ENCODE measurements around the gene SHOC2. TPM values are rescaled to one million over a fixed set of nuclear protein-coding genes. Genes with fewer than 3 reads are reported as not detected.

The SHOC2 gene
- total and polyA plus RNA-seq, 2 of the 4 experiments (the other 2 are of a cell fraction): 13.4 to 47.5 TPM

- no peak overlapping the region for H2AK5ac ChIP-seq (ENCODE audit: low read depth, low read length)
- H3K36me3 ChIP-seq (ENCODE audit: control insufficient read depth, insufficient read depth, low read length): no peaks in the 10 kb centered on the region
- DNase-seq: no peak
- no peak overlapping the region for H3K27ac ChIP-seq (ENCODE audit: insufficient read depth, low read length)
- no peaks in the 10 kb centered on the region for H3K9me3 ChIP-seq (ENCODE audit: control insufficient read depth, insufficient read depth, low read length)
- H3K14ac ChIP-seq (replicated peaks; ENCODE audit: low read depth, low read length): no peak overlapping the region
- dilution Hi-C loops (cut with HindIII; ENCODE audit: low sequenced_read_pairs, unreplicated experiment) (no loop called here), in situ Hi-C loops (cut with MboI; ENCODE audit: low sequenced_read_pairs) (no loop called here), intact Hi-C loops (cut with micrococcal nuclease) (no loop called here)
- no peaks in the 10 kb centered on the region for H3K27me3 ChIP-seq (ENCODE audit: control insufficient read depth, insufficient read depth, low read length)
- no peak overlapping the region for H4K91ac ChIP-seq (ENCODE audit: insufficient read depth, low read depth, low read length)
- H3K23ac ChIP-seq (ENCODE audit: low read depth, low read length): no peak overlapping the region
- H3K4me1 ChIP-seq (ENCODE audit: control insufficient read depth, insufficient read depth, low read length): no peaks in the 10 kb centered on the region
- H3K4me3 ChIP-seq (ENCODE audit: insufficient read depth, low read depth, low read length): no peak overlapping the region
- no peak overlapping the region for H4K8ac ChIP-seq (ENCODE audit: low read depth in 2 of 2, low read length in 2 of 2)
- H3K4ac ChIP-seq (ENCODE audit: low read depth, low read length): no peak overlapping the region
- H2BK5ac ChIP-seq (ENCODE audit: low read depth, low read length, poor library complexity, severe bottlenecking): no peak overlapping the region
- no peak for TF ChIP-seq MXI1 (IDR thresholded peaks at IDR 0.05; ENCODE audit: borderline replicate concordance, low read depth, low read length)
- H3K4me2 ChIP-seq (ENCODE audit: low read depth, low read length): no peak overlapping the region
- no peak overlapping the region for H2BK15ac ChIP-seq (ENCODE audit: low read depth, low read length)
- no peak overlapping the region for H3K9ac ChIP-seq (ENCODE audit: low read depth, low read length)
- POLR2A ChIA-PET (ENCODE audit: unreplicated experiment): no interaction called here
- no peak overlapping the region for H3K18ac ChIP-seq (ENCODE audit: low read depth, low read length)
- H4K20me1 ChIP-seq (ENCODE audit: insufficient read depth, low read length): no peaks in the 10 kb centered on the region
- no CpG with 5 or more reads among the region's 1 CpG for WGBS, 2 experiments (ENCODE audit: extremely low coverage in 2 of 2, insufficient read length in 1 of 2)
- H2BK20ac ChIP-seq (ENCODE audit: low read depth, low read length): no peak overlapping the region
- ATAC-seq (ENCODE audit: low read depth): no peak
- H3K56ac ChIP-seq (ENCODE audit: extremely low read depth, insufficient read depth, low read length): no peak overlapping the region
- CTCF ChIA-PET: no interaction called here
- BruUV-seq (replicated peaks): no TSS peak
- H2AFZ ChIP-seq (replicated peaks; ENCODE audit: low read length, poor library complexity): no peak overlapping the region
- no peaks in the 10 kb centered on the region for H3K9me1 ChIP-seq (ENCODE audit: insufficient read depth, low read length)
- H2AK9ac ChIP-seq (replicated peaks; ENCODE audit: low read depth, low read length, poor library complexity): no peak overlapping the region
- no peaks in the 10 kb centered on the region for H3K79me1 ChIP-seq (ENCODE audit: low read depth in 1 of 2, low read length in 2 of 2)
- no peak overlapping the region for H4K5ac ChIP-seq (ENCODE audit: low read depth, low read length)
- H2BK120ac ChIP-seq (ENCODE audit: low read depth, low read length): no peak overlapping the region
Observed at GRCh38 chr10:111057006-111057405, 137.6 kb downstream of the SHOC2 start.

Small RNA genes within 50 kb of the gene (microRNA-seq; reads per million reads assigned to microRNA genes)
- 6.9 to 18.6 reads per million in 2 experiments for gene MIR548E (ENCODE audit: insufficient read depth in 1 of 2, insufficient read length in 1 of 2, unreplicated experiment in 1 of 2)

Small RNA genes within 50 kb of the gene (small RNA-seq; reads per million reads assigned to genes)
- gene MIR548E: 0 to 5.6 (median 0) reads per million in 5 experiments

Other genes starting within 250 kb of the SHOC2 start
- gene PDCD4, start 47.7 kb upstream of the SHOC2 start, total RNA-seq (2012; rRNA removed): 10.9 and 46.9 TPM in 2 replicates
- 42.7 and 49.7 TPM in 2 replicates for gene PDCD4, start 47.7 kb upstream of the SHOC2 start, polyA plus RNA-seq (2012; rRNA removed)
- 17.4 and 21.7 TPM in 2 replicates for gene BBIP1, start 424 bp upstream of the SHOC2 start, total RNA-seq (2012; rRNA removed)
- 14.4 and 19.9 TPM in 2 replicates for gene BBIP1, start 424 bp upstream of the SHOC2 start, polyA plus RNA-seq (2012; rRNA removed)
- not detected in 2 replicates for gene ADRA2A, start 157.4 kb downstream of the SHOC2 start, total RNA-seq (2012; rRNA removed)
- gene ADRA2A, start 157.4 kb downstream of the SHOC2 start, polyA plus RNA-seq (2012; rRNA removed): not detected in 2 replicates

Data from IMR-90 (cell line).